Measurements from ENCODE around the gene PSMA2.

The PSMA2 gene

GRCh38 chr7:42931834-42932651 is at the start of gene PSMA2, which contains the start of gene MRPL32:
Gene PSMA2 (minus strand): TSS chr7:42932174. CDS start chr7:42932158, 16 bp downstream.
Gene MRPL32 (plus strand): TSS chr7:42932376. CDS start chr7:42932387, 11 bp downstream.
- peak; percentile 100 for DNase-seq (ENCODE audit: low spot score)

GRCh38 chr7:42981601-42982000 is 49.6 kb upstream of the PSMA2 start:
- no peak for DNase-seq (ENCODE audit: low spot score)

GRCh38 chr7:42980514-42980913 is 48.5 kb upstream of the PSMA2 start:
- DNase-seq (ENCODE audit: low spot score), result no peak

GRCh38 chr7:42980084-42980483 is 48.1 kb upstream of the PSMA2 start:
- DNase-seq (ENCODE audit: low spot score), result no peak

- DNase-seq (ENCODE audit: low spot score), result no peak
These were observed 46.5 kb upstream of the PSMA2 start for GRCh38 chr7:42978496-42978895.

- no peak for DNase-seq (ENCODE audit: low spot score)
These were observed 44.4 kb upstream of the PSMA2 start for GRCh38 chr7:42976371-42976770.

- peak; percentile 18 for DNase-seq (ENCODE audit: low spot score)
These were observed 40.9 kb upstream of the PSMA2 start for GRCh38 chr7:42972699-42973500.

GRCh38 chr7:42967391-42967790 is 35.4 kb upstream of the PSMA2 start:
- no peak for DNase-seq (ENCODE audit: low spot score)

- DNase-seq (ENCODE audit: low spot score), result no peak
These were observed 33.2 kb upstream of the PSMA2 start for GRCh38 chr7:42964849-42965805.

GRCh38 chr7:42964293-42964692 is 32.3 kb upstream of the PSMA2 start:
- no peak for DNase-seq (ENCODE audit: low spot score)

- no peak for DNase-seq (ENCODE audit: low spot score)
These were observed 29.2 kb upstream of the PSMA2 start for GRCh38 chr7:42961170-42961569.

- no peak for DNase-seq (ENCODE audit: low spot score)
These were observed 28.8 kb upstream of the PSMA2 start for GRCh38 chr7:42960762-42961161.

GRCh38 chr7:42959549-42959948 is 27.6 kb upstream of the PSMA2 start:
- no peak for DNase-seq (ENCODE audit: low spot score)

- no peak for DNase-seq (ENCODE audit: low spot score)
These were observed 24.1 kb upstream of the PSMA2 start for GRCh38 chr7:42956062-42956461.

GRCh38 chr7:42953994-42954393 is 22.0 kb upstream of the PSMA2 start:
- no peak for DNase-seq (ENCODE audit: low spot score)

- DNase-seq (ENCODE audit: low spot score), result no peak
These were observed 20.4 kb upstream of the PSMA2 start for GRCh38 chr7:42952328-42952727.

GRCh38 chr7:42950417-42950816 is 18.4 kb upstream of the PSMA2 start:
- DNase-seq (ENCODE audit: low spot score), result no peak

GRCh38 chr7:42947521-42947920 is 15.5 kb upstream of the PSMA2 start:
- DNase-seq (ENCODE audit: low spot score), result no peak

GRCh38 chr7:42946627-42946950 is 14.6 kb upstream of the PSMA2 start:
- DNase-seq (ENCODE audit: low spot score), result no peak

GRCh38 chr7:42945821-42946626 is 14.1 kb upstream of the PSMA2 start:
- DNase-seq (ENCODE audit: low spot score), result no peak
